GM12892 (cell line): ENCODE results near the gene REXO1.

Experiments used
- POLR2A ChIP-seq: IDR thresholded peaks from 2 replicates; pipeline ENCODE4 v1.6.1; 2011; ENCODE audit warnings: low read depth, low read length, control low read depth
- POLR2AphosphoS5 ChIP-seq: IDR thresholded peaks from 2 replicates; pipeline ENCODE4 v1.6.1; 2011; ENCODE audit warnings: low read depth, low read length, control low read depth

DNA sequence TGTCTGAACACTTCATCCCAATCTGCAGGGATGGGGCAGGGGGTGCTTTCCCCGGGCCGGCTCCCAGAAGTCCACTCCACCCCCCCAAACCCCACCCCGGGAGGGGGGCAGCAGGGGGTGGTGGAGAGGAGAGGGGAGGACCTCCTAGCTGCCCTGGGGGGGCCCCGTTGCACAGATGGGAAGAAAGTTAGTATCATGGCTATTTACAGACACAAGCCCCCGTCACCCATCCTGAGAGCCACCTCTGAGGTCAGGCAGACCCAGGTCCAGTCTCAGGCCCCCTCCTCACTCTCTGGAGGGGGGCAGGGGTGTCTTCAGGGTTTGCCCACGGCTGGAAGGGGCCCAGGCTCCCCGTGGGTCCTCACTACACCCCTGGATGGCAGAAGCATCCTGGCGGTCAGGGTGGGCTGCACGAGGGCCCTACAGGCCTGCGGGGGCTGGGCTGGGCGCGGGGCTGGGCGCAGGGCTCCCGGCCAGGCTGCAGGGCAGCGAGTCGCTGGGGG, 5.8 kb upstream of the REXO1 start:
- TF ChIP-seq POLR2A (no peak), POLR2AphosphoS5 (no peak)
